CD4-positive, CD25-positive, alpha-beta regulatory T cell (primary cell): Measurements from ENCODE around the gene PDE5A. TPM values are rescaled to one million over a fixed set of nuclear protein-coding genes. Genes with fewer than 3 reads are reported as not detected.
A peak's percentile ranks its signal among the peaks of the same experiment; 100 is the strongest.

Experiments
- ATAC-seq, 2 donors: fragments of 150-1000 bp; cut with Tn5 transposase; one replicate each; pipeline ENCODE4 v1.10.0; 2021; ENCODE audit warnings: low read depth in 2 of 2, moderate number of reproducible peaks in 2 of 2, moderate library complexity in 1 of 2
- DNase-seq, 3 donors: peaks; one replicate each; pipeline versions ENCODE4 v3.0.0 to v3.0.0-alpha.2; 2012 to 2022; ENCODE audit warnings: mixed read lengths in 1 of 3
- H3K27ac ChIP-seq: one replicate; pipeline ENCODE4 v1.7.0; 2013; ENCODE audit warnings: mild to moderate bottlenecking, low read length; ENCODE audit not compliant: insufficient read depth, poor library complexity, severe bottlenecking
- H3K27me3 ChIP-seq: one replicate; pipeline ENCODE4 v1.7.0; 2013; ENCODE audit warnings: low read length; ENCODE audit not compliant: control insufficient read depth, insufficient read depth
- H3K36me3 ChIP-seq: one replicate; pipeline ENCODE4 v1.7.0; 2013; ENCODE audit warnings: mild to moderate bottlenecking, low read length, moderate library complexity; ENCODE audit not compliant: control insufficient read depth, insufficient read depth
- H3K4me1 ChIP-seq: 2 replicates; pipeline ENCODE4 v1.7.0; 2013; ENCODE audit warnings: mild to moderate bottlenecking, low read length; ENCODE audit not compliant: insufficient read depth, control insufficient read depth, poor library complexity, severe bottlenecking
- H3K4me3 ChIP-seq: one replicate; pipeline ENCODE4 v1.7.0; 2013; ENCODE audit warnings: low read depth, mild to moderate bottlenecking, low read length, moderate library complexity
- H3K9me3 ChIP-seq, 2 experiments: 1 replicate in 1 of 2; 2 replicates in 1 of 2; pipeline ENCODE4 v1.7.0; 2013; ENCODE audit warnings: low read length in 2 of 2, mild to moderate bottlenecking in 1 of 2, moderate library complexity in 1 of 2; ENCODE audit not compliant: control insufficient read depth in 2 of 2
- H3K27ac Mint-ChIP-seq, 3 donors: one replicate each; pipeline ENCODE4 v1.8.0; 2020 to 2022; ENCODE audit warnings: mild to moderate bottlenecking in 3 of 3, mixed read lengths in 3 of 3, moderate library complexity in 2 of 3
- H3K27me3 Mint-ChIP-seq: one replicate; pipeline ENCODE4 v1.8.0; 2022; ENCODE audit warnings: mild to moderate bottlenecking, mixed read lengths
- H3K36me3 Mint-ChIP-seq: one replicate; pipeline ENCODE4 v1.8.0; 2020; ENCODE audit warnings: mixed read lengths
- H3K4me1 Mint-ChIP-seq, 4 donors: one replicate each; pipeline ENCODE4 v1.8.0; 2020 to 2022; ENCODE audit warnings: mixed read lengths in 4 of 4, mild to moderate bottlenecking in 1 of 4
- H3K4me3 Mint-ChIP-seq, 4 donors: one replicate each; pipeline ENCODE4 v1.8.0; 2020 to 2022; ENCODE audit warnings: mild to moderate bottlenecking in 4 of 4, mixed read lengths in 4 of 4, moderate library complexity in 3 of 4
- H3K9me3 Mint-ChIP-seq, 7 donors: one replicate each; pipeline ENCODE4 v1.8.0; 2020 to 2022; ENCODE audit warnings: mixed read lengths in 7 of 7, mild to moderate bottlenecking in 3 of 7, moderate library complexity in 2 of 7
- polyA plus RNA-seq, 4 donors: library from polyadenylated mRNA; unstranded; fragments of 300-500 nt; fragmentation: Illumina TruSeq; gene quantifications; one replicate each; pipeline ENCODE4 v1.2.3, GENCODE V29; 2021
- total RNA-seq: library from RNA; stranded (reverse); gene quantifications from one replicate; pipeline ENCODE4 v1.2.3, GENCODE V29; 2022

Gene PDE5A
- total RNA-seq (4.9 TPM), polyA plus RNA-seq (1 to 10 TPM in 3 of 4 donors, under 1 TPM in 1; 0.63 to 1.4 (median 1.1) TPM)

DNA sequence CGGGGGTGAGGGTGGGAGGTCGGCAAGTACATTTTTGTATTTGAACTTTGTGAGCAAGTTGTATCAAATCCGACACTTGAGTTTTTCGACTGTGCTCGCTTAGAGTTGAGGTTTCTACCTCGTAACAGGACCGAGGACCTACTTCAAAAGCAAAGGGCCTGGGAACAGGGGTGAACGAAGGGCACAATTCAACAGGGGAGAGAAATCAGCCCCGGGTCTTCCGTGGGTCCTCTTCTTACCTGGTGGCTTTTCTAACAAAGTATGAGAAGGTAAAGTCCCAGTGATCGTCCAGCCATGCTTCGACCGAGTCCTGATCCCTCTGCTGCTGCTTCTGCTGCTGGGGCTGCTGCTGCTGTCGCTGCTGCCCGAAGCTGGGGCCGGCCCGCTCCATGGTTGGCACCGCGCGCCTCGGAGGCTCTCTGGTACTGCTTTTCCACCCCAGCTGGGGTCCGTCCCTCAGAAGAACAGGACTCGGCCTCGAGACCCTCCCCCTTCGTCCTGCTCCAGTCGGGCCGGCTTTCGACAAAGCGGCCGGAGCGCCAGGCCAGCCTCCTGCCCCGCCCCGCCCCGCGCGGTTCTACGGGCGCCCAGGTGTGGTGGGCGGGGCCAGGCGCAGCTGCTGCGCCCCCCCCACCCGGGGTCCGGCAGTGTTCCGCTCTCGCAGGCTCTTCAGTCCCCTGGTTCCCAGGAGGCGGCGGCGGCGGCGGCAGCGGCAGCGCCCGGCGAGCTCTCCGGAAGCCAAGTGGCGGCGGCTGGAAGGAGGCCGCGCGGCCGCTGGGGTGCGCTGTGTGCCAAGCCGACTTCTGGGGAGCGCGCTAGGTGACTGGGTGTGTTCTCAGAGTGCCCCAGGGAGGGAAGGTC, at the start of gene PDE5A:
PDE5A (minus strand) TSS at position 524 of the 861 bp plus-strand sequence; CDS start at position 391, 133 bp downstream.
- Histone ChIP-seq H3K4me1 (peaks cover 29% of the 10 kb centered on the region), H3K27me3 (peaks cover 11% of the 10 kb centered on the region), H3K9me3 (no peaks in the 10 kb centered on the region), H3K4me3 (peak within 1 kb of the TSS; percentile 64), H3K36me3 (no peaks in the 10 kb centered on the region), H3K27ac (no peak within 1 kb of the TSS)
- Mint-ChIP-seq H3K4me3 (peak within 1 kb of the TSS; percentile 85 to 94 (median 90)), H3K27ac (peak within 1 kb of the TSS; percentile 62 to 88 (median 64)), H3K36me3 (no peaks in the 10 kb centered on the region), H3K9me3 (peaks cover 0 to 1% (median 0%) of the 10 kb centered on the region in 7 donors), H3K27me3 (peaks cover 51% of the 10 kb centered on the region), H3K4me1 (peaks cover 4 to 28% (median 6%) of the 10 kb centered on the region in 4 donors)
- ATAC-seq = peak; percentile 78 to 84
- peak; percentile 52 to 76 (median 59) for DNase-seq

DNA sequence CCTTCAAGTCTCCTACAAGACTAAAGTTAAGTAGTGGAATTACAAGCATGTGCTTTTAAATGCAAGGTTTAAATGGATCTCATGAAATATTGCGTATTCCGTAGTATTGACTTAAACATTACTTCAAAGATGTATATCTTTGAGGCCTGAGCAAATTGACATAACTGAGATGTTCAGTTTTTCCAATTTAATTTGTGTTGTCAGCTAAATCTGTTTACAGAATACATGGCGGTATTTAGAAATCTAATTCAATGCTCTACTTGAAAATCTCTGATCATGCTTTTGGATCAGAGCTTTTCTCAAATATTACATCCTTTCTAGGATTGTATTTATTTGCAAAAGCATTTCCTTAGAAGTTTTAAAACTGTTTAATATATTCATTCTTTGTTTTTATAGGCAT, 47.5 kb upstream of the PDE5A start:
- Mint-ChIP-seq H3K36me3 (no peaks in the 10 kb centered on the region), H3K27ac (no peak overlapping the region), H3K4me1 (no peaks in the 10 kb centered on the region), H3K9me3 (peaks cover 0 to 1% (median 0%) of the 10 kb centered on the region in 7 donors), H3K27me3 (no peaks in the 10 kb centered on the region), H3K4me3 (no peak overlapping the region)
- no peaks in the 10 kb centered on the region for H3K36me3 ChIP-seq
- no peaks in the 10 kb centered on the region for H3K9me3 ChIP-seq
- H3K27ac ChIP-seq = no peak overlapping the region
- no peaks in the 10 kb centered on the region for H3K4me1 ChIP-seq
- no peaks in the 10 kb centered on the region for H3K27me3 ChIP-seq
- ATAC-seq (no peak), DNase-seq (no peak)
- no peak overlapping the region for H3K4me3 ChIP-seq

DNA sequence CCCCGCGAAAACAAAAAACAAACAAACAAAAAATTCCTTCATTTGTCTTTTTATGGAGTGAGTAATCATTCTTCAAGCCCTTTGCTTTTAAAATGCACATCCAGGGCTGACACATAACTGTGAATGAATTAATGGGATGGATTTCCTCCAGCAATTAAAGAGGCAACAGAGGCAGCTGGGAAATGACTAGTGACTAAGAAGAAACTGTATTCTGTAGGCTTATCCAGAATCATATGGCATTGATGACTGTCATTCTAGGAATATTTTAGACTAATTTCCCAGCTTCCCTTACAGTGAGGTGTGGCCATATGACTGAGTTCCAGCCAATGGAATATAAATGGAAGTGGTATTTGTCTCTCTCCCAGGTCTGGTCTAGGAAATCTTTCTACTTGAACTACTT, 46.8 kb upstream of the PDE5A start:
- H3K27ac ChIP-seq = no peak overlapping the region
- no peaks in the 10 kb centered on the region for H3K36me3 ChIP-seq
- Mint-ChIP-seq H3K9me3 (no peaks in the 10 kb centered on the region), H3K4me1 (no peaks in the 10 kb centered on the region), H3K36me3 (no peaks in the 10 kb centered on the region), H3K27ac (no peak overlapping the region), H3K27me3 (no peaks in the 10 kb centered on the region), H3K4me3 (no peak overlapping the region)
- H3K4me1 ChIP-seq = no peaks in the 10 kb centered on the region
- DNase-seq = no peak
- H3K27me3 ChIP-seq = no peaks in the 10 kb centered on the region
- no peak for ATAC-seq
- no peaks in the 10 kb centered on the region for H3K9me3 ChIP-seq
- H3K4me3 ChIP-seq = no peak overlapping the region

DNA sequence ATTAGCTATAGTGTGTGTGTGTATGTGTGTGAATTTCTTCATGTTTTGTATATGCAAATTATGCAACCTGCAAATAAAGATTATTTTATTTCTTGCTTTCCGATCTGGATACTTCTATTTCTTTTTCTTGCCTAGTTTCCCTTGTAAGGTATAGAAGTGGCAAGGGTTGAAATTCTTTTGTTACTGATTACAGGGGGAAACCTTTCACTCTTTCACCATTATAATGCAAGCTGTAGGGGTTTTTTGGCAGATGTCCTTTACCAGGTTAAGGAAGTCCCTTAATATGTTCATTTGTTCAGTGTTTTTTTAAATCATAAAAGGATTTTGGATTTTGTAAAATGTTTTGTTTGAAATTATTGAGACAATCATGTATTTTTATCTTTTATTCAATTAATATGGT, 44.3 kb upstream of the PDE5A start:
- no peaks in the 10 kb centered on the region for H3K27me3 ChIP-seq
- DNase-seq (no peak), ATAC-seq (no peak)
- no peaks in the 10 kb centered on the region for H3K4me1 Mint-ChIP-seq
- H3K9me3 Mint-ChIP-seq = peaks cover 0 to 1% (median 0%) of the 10 kb centered on the region in 7 donors
- H3K36me3 Mint-ChIP-seq = no peaks in the 10 kb centered on the region
- H3K27ac ChIP-seq = no peak overlapping the region
- peak overlapping the region in 1 of 3 donors; percentile 50 for H3K27ac Mint-ChIP-seq
- H3K4me3 ChIP-seq = no peak overlapping the region
- no peak overlapping the region for H3K4me3 Mint-ChIP-seq
- peaks cover 6% of the 10 kb centered on the region for H3K27me3 Mint-ChIP-seq
- no peaks in the 10 kb centered on the region for H3K4me1 ChIP-seq
- H3K9me3 ChIP-seq = no peaks in the 10 kb centered on the region
- no peaks in the 10 kb centered on the region for H3K36me3 ChIP-seq

DNA sequence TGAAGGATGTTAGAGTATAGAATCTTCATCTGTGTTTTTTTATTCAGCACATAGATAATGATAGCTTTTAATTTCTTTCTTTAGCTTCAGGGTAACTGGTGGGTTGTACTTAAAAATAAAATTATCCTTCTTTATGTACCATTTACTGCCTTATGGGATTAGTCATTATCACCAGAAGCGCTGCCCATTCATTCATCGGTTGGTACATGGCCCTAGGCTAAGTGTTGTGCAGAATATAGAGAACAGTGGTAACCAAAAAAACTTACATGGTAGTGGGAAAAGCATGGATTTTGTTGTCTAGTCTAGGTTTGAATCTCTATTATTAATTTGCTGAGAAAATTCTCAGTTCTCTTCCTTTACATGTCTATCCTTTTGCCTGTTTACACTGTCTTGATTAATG, 43.5 kb upstream of the PDE5A start:
- no peak overlapping the region for H3K27ac ChIP-seq
- H3K27me3 ChIP-seq = no peaks in the 10 kb centered on the region
- Mint-ChIP-seq H3K9me3 (peaks cover 0 to 1% (median 0%) of the 10 kb centered on the region in 7 donors), H3K4me3 (no peak overlapping the region), H3K27me3 (peaks cover 6% of the 10 kb centered on the region), H3K27ac (no peak overlapping the region), H3K36me3 (no peaks in the 10 kb centered on the region), H3K4me1 (no peaks in the 10 kb centered on the region)
- no peak for ATAC-seq
- no peaks in the 10 kb centered on the region for H3K4me1 ChIP-seq
- no peaks in the 10 kb centered on the region for H3K36me3 ChIP-seq
- no peak overlapping the region for H3K4me3 ChIP-seq
- no peaks in the 10 kb centered on the region for H3K9me3 ChIP-seq
- no peak for DNase-seq

DNA sequence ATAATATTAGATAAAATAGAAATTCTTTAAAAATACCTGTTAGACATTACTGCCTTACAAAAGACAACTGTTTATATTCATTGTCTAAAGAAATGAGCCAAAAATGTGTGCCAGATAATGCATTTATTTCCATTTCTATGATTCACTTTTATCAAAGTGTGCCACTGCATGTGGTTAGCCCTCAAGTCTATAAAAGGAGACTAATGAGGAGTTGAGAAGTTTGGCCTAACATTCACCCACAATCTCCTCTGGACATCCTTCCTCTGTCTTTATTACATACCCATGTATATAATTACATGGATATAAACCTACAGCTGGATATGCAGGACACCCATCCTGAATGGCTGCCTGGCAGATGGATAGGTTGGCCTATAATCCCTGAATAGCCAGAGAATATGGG, 42.6 kb upstream of the PDE5A start:
- Mint-ChIP-seq H3K4me3 (no peak overlapping the region), H3K36me3 (no peaks in the 10 kb centered on the region), H3K27ac (no peak overlapping the region), H3K4me1 (no peaks in the 10 kb centered on the region), H3K27me3 (peaks cover 6% of the 10 kb centered on the region), H3K9me3 (peaks cover 0 to 1% (median 0%) of the 10 kb centered on the region in 7 donors)
- no peaks in the 10 kb centered on the region for H3K4me1 ChIP-seq
- no peak overlapping the region for H3K27ac ChIP-seq
- ATAC-seq = no peak
- H3K9me3 ChIP-seq = no peaks in the 10 kb centered on the region
- H3K36me3 ChIP-seq = no peaks in the 10 kb centered on the region
- H3K27me3 ChIP-seq = no peaks in the 10 kb centered on the region
- DNase-seq = no peak
- no peak overlapping the region for H3K4me3 ChIP-seq

DNA sequence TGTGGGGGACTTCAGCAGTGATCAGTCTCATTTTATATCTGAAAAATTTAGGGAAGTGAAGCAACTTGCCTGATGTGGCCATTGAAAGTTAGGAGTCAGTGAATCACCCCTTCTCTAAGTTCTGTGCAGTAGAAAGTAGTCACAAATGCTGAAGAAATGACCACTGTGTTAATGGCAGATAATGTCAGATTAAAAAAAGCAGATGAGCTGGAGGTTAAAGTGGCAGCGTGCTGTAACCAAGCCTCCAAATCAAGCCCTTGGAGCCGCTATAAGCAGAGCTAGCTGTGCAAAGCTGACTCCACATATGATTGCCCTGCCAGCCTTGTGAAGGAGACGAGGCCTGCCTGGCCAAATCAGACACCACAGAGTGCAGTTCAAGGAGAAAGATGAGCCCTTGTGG, 39.2 kb upstream of the PDE5A start:
- no peaks in the 10 kb centered on the region for H3K4me1 Mint-ChIP-seq

DNA sequence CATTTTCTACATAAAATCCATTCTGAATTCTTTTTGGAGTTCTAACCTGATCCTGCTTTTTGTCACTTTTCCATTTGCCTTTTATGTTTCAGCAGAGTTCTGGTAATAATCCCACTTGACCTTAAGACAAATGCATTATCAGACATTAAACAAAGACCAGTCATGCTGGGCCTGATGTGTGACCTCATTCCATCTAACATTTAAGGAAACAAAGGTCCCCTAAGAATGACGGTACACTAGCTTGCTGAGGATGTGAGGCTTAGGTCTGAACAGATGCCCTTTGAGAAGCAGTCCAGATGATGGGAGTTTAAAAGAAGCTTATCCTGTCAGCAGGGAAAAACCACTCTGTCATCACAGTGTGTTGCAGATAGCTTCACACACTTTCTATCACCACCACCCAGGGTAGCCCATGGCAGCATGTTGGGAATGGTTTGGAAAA, 38.1 kb upstream of the PDE5A start:
- Mint-ChIP-seq H3K4me1 (no peaks in the 10 kb centered on the region), H3K27ac (no peak overlapping the region), H3K9me3 (peaks cover 0 to 1% (median 0%) of the 10 kb centered on the region in 7 donors), H3K4me3 (no peak overlapping the region), H3K36me3 (no peaks in the 10 kb centered on the region), H3K27me3 (peaks cover 20% of the 10 kb centered on the region)
- no peaks in the 10 kb centered on the region for H3K36me3 ChIP-seq
- no peaks in the 10 kb centered on the region for H3K9me3 ChIP-seq
- H3K4me3 ChIP-seq = no peak overlapping the region
- H3K27ac ChIP-seq = no peak overlapping the region
- DNase-seq (no peak), ATAC-seq (no peak)
- no peaks in the 10 kb centered on the region for H3K4me1 ChIP-seq
- H3K27me3 ChIP-seq = no peaks in the 10 kb centered on the region

More for the DNA sequence above, 39.2 kb upstream of the PDE5A start:
- H3K36me3 Mint-ChIP-seq = no peaks in the 10 kb centered on the region
- no peaks in the 10 kb centered on the region for H3K27me3 ChIP-seq
- ATAC-seq (no peak), DNase-seq (no peak)
- no peaks in the 10 kb centered on the region for H3K36me3 ChIP-seq
- H3K27me3 Mint-ChIP-seq = peaks cover 16% of the 10 kb centered on the region
- H3K27ac ChIP-seq = no peak overlapping the region
- H3K4me1 ChIP-seq = no peaks in the 10 kb centered on the region
- no peak overlapping the region for H3K27ac Mint-ChIP-seq
- no peaks in the 10 kb centered on the region for H3K9me3 ChIP-seq
- H3K4me3 Mint-ChIP-seq = no peak overlapping the region
- no peak overlapping the region for H3K4me3 ChIP-seq
- H3K9me3 Mint-ChIP-seq = peaks cover 0 to 1% (median 0%) of the 10 kb centered on the region in 7 donors
